ENCODE results near the gene FADS2. TPM values are rescaled to one million over a fixed set of nuclear protein-coding genes. Genes with fewer than 3 reads are reported as not detected.
A peak's percentile ranks its signal among the peaks of the same experiment; 100 is the strongest.

Gene FADS2
- total and polyA plus RNA-seq, 4 donors = 44.5 to 165 (median 78.8) TPM

DNA sequence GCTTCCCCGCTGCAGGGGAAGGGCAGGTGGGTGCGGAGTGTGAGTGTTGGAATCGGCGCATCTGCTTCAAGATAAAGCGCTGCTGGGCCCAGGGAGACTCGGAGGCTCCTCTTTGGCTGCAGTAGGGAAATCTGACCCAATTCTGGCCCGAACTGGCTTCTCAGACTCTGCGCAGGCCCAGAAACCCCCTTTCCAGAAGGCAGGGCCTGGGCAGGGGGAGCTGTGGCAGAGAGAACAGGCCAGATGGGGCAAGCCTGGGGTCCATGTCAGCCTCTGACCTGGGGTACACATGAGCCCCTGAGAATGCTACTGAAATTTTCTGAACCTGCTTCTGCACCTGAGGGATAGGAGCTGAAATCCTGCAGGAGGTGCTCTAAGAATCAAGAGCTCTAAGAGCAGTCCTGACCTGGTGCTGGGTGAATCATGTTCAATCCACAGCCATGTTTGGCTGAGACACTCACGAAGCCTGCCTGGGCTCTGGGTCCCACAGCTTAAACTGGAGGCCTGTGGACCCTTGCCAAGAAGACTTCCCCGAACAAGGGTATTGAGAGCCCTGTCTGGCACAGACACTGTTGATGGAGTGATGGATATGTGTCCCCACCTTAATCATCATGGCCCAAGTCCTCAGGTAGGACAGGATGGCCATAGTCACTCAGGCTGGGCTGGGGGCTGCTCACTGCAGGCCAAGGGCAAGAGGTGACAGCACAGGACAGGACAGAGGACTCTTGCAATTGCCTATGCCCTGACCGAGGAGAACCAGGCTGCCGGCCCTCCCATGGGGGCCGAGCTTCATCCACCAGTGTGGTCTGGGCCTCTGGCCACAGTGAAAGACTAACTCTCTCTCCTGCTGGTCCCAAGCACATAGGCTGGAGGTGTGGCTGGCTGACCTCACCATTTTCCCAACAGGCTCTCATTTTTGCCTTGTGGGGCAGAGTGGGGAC, 82.4 kb downstream of the FADS2 start:
- Histone ChIP-seq H3K27ac (ENCODE audit: low read depth in 1 of 2, low read length in 1 of 2) (no peak overlapping the region), H3K9ac (ENCODE audit: insufficient read depth in 1 of 2, low read length in 2 of 2) (peak overlapping the region in 1 of 2 donors; percentile 46), H3K4me1 (ENCODE audit: control insufficient read depth in 5 of 5, insufficient read depth in 5 of 5, low read length in 5 of 5) (peaks cover 0 to 36% (median 17%) of the 10 kb centered on the region in 5 donors), H3K36me3 (ENCODE audit: control insufficient read depth in 4 of 4, insufficient read depth in 4 of 4, low read length in 4 of 4) (peaks cover 0 to 9% (median 3%) of the 10 kb centered on the region in 4 donors), H3K9me3 (ENCODE audit: control insufficient read depth in 4 of 4, insufficient read depth in 3 of 4, low read length in 3 of 4) (no peaks in the 10 kb centered on the region), H3K27me3 (ENCODE audit: control insufficient read depth in 3 of 3, insufficient read depth in 3 of 3, low read length in 2 of 3) (no peaks in the 10 kb centered on the region), H3K4me3 (no peak overlapping the region)
- ATAC-seq (ENCODE audit: insufficient read depth, low FRiP score) (no peak), DNase-seq (peak in 2 of 3 donors; percentile 41 to 53)
- WGBS, 2 donors = 83 to 95% methylated on average over 13 of the region's 13 CpGs
- TF ChIP-seq, protein P1, sequence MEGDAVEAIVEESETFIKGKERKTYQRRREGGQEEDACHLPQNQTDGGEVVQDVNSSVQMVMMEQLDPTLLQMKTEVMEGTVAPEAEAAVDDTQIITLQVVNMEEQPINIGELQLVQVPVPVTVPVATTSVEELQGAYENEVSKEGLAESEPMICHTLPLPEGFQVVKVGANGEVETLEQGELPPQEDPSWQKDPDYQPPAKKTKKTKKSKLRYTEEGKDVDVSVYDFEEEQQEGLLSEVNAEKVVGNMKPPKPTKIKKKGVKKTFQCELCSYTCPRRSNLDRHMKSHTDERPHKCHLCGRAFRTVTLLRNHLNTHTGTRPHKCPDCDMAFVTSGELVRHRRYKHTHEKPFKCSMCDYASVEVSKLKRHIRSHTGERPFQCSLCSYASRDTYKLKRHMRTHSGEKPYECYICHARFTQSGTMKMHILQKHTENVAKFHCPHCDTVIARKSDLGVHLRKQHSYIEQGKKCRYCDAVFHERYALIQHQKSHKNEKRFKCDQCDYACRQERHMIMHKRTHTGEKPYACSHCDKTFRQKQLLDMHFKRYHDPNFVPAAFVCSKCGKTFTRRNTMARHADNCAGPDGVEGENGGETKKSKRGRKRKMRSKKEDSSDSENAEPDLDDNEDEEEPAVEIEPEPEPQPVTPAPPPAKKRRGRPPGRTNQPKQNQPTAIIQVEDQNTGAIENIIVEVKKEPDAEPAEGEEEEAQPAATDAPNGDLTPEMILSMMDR (IDR thresholded peaks at IDR 0.05; ENCODE audit: control extremely low read depth, extremely low read depth) = no peak

DNA sequence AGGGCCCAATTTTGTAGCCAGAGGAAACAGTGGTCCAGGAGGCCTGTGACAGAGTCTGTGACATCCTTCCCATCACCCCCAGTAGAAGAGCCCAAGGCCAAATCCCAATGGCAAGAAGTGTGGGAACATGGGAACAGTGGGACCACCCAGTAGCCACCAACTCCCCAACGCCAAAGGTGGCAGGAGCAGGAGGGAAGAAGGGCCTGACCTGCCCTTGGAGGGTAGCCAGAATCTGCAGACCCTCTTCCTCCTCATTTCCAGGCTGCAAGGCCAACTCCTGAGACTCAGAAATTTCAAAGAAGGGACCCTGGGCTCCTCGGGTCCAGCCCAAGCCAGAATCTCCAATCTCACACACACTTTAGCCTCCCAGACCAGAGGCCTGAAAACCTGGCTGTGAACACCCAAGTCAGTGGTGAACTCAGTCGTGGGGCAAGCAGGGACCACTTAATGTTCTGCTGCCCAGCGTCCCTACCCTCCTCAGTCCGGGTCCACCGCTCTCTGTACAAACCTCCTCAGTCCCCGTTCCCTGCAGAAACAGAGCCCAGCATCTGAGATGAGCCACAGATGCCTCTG, 83.1 kb downstream of the FADS2 start:
- Histone ChIP-seq H3K27ac (ENCODE audit: low read depth in 1 of 2, low read length in 1 of 2) (no peak overlapping the region), H3K4me3 (no peak overlapping the region), H3K27me3 (ENCODE audit: control insufficient read depth in 3 of 3, insufficient read depth in 3 of 3, low read length in 2 of 3) (no peaks in the 10 kb centered on the region), H3K4me1 (ENCODE audit: control insufficient read depth in 5 of 5, insufficient read depth in 5 of 5, low read length in 5 of 5) (peaks cover 0 to 36% (median 17%) of the 10 kb centered on the region in 5 donors), H3K9ac (ENCODE audit: insufficient read depth in 1 of 2, low read length in 2 of 2) (no peak overlapping the region), H3K9me3 (ENCODE audit: control insufficient read depth in 4 of 4, insufficient read depth in 3 of 4, low read length in 3 of 4) (no peaks in the 10 kb centered on the region), H3K36me3 (ENCODE audit: control insufficient read depth in 4 of 4, insufficient read depth in 4 of 4, low read length in 4 of 4) (peaks cover 0 to 6% (median under 1%) of the 10 kb centered on the region in 4 donors)
- ATAC-seq (ENCODE audit: insufficient read depth, low FRiP score) = no peak
- no peak for DNase-seq
- WGBS, 2 donors = 77 to 79% methylated on average over 7 of the region's 7 CpGs
- TF ChIP-seq, protein P1 (IDR thresholded peaks at IDR 0.05; ENCODE audit: control extremely low read depth, extremely low read depth) = no peak

DNA sequence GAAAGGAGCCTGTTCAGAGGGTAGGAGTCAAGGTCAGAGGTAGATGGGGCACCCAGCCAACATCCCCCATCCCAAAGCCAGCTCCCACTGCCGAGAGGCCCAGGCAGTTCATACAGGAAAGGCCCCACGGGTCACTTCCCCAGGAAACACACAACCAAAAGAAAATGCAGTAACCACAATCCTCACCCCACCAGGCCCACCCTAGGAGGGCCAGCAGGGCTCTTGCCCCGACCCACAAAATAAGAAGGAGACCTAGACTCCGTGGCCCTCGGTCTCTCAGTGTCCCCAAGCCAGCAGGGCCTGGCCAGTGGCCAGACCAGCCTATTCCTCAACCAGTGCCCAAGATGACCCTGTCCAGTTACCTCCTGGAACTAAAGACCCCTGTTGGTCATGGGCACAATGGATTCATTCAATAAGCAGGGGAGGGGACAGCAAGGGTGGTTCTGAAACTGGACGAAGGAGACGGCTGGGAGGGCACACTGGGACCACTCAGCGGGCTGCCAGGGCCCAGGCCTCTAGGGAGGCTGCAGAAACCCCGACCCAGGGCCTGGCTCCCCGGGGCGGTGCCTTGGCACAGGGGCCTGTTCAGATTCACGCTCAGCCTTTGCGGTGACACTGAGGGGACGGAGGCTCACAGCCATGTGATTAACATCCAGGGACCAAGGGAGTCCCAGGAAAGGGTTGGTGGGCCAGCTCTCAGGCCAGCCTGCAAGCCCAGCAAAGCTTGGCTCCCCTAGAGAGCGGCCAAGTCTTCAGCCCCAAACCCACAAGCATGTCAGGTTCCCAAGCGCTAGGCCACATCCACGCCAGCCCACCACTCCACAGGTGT, 83.8 kb downstream of the FADS2 start:
- peaks cover 0 to 1% (median 0%) of the 10 kb centered on the region in 3 donors for H3K27me3 ChIP-seq (ENCODE audit: control insufficient read depth in 3 of 3, insufficient read depth in 3 of 3, low read length in 2 of 3)
- no peak overlapping the region for H3K9ac ChIP-seq (ENCODE audit: insufficient read depth in 1 of 2, low read length in 2 of 2)
- WGBS, 2 donors = 72 to 73% methylated on average over 17 of the region's 17 CpGs
- peaks cover 0 to 36% (median 17%) of the 10 kb centered on the region in 5 donors for H3K4me1 ChIP-seq (ENCODE audit: control insufficient read depth in 5 of 5, insufficient read depth in 5 of 5, low read length in 5 of 5)
- TF ChIP-seq, protein P1 (IDR thresholded peaks at IDR 0.05; ENCODE audit: control extremely low read depth, extremely low read depth) = no peak
- peaks cover 0 to 4% (median 0%) of the 10 kb centered on the region in 4 donors for H3K36me3 ChIP-seq (ENCODE audit: control insufficient read depth in 4 of 4, insufficient read depth in 4 of 4, low read length in 4 of 4)
- ATAC-seq (ENCODE audit: insufficient read depth, low FRiP score) (no peak), DNase-seq (no peak)
- no peak overlapping the region for H3K27ac ChIP-seq (ENCODE audit: low read depth in 1 of 2, low read length in 1 of 2)
- H3K4me3 ChIP-seq = no peak overlapping the region
- no peaks in the 10 kb centered on the region for H3K9me3 ChIP-seq (ENCODE audit: control insufficient read depth in 4 of 4, insufficient read depth in 3 of 4, low read length in 3 of 4)
